Stimulated activated naive CD8-positive, alpha-beta T cell treated with anti-CD3 and anti-CD28 coated beads, Interleukin-15, amount 100 ng/mL, for 72 hours (primary cell): Measurements from ENCODE around the gene TNRC6C.
A peak's percentile ranks its signal among the peaks of the same experiment; 100 is the strongest.

Experiments used
- ATAC-seq: fragments of 150-1000 bp; cut with Tn5 transposase; 2 replicates; pipeline ENCODE4 v1.10.0; 2021; ENCODE audit warnings: mild to moderate bottlenecking, moderate library complexity
- DNase-seq, 2 donors: peaks; one replicate each; pipeline ENCODE4 v3.0.0; 2021 to 2022
- H3K27ac Mint-ChIP-seq, 2 donors: one replicate each; pipeline ENCODE4 v1.8.0; 2022; ENCODE audit warnings: mild to moderate bottlenecking in 2 of 2, mixed read lengths in 2 of 2, moderate library complexity in 2 of 2
- H3K27me3 Mint-ChIP-seq: one replicate; pipeline ENCODE4 v1.8.0; 2022; ENCODE audit warnings: mixed read lengths
- H3K4me1 Mint-ChIP-seq: one replicate; pipeline ENCODE4 v1.8.0; 2022; ENCODE audit warnings: mild to moderate bottlenecking, mixed read lengths
- H3K4me3 Mint-ChIP-seq, 2 donors: one replicate each; pipeline ENCODE4 v1.8.0; 2022; ENCODE audit warnings: mild to moderate bottlenecking in 2 of 2, mixed read lengths in 2 of 2, moderate library complexity in 1 of 2
- H3K9me3 Mint-ChIP-seq, 2 donors: one replicate each; pipeline ENCODE4 v1.8.0; 2022; ENCODE audit warnings: mixed read lengths in 2 of 2

Gene TNRC6C

GRCh38 chr17:77957857-77958715 lies at the start of gene TNRC6C:
Gene TNRC6C (plus strand): TSS chr17:77958703. CDS start chr17:78004207, 45,504 bp downstream.
- H3K9me3 Mint-ChIP-seq, result no peaks in the 10 kb centered on the region
- peak within 1 kb of the TSS; percentile 94 to 95 for H3K27ac Mint-ChIP-seq
- DNase-seq (peak; percentile 99 to 100), ATAC-seq (peak; percentile 89)
- H3K4me1 Mint-ChIP-seq, result peaks cover 40% of the 10 kb centered on the region
- H3K27me3 Mint-ChIP-seq, result peaks cover 18% of the 10 kb centered on the region
- H3K4me3 Mint-ChIP-seq, result peak within 1 kb of the TSS; percentile 95 to 96

- Mint-ChIP-seq H3K9me3 (no peaks in the 10 kb centered on the region), H3K4me1 (no peaks in the 10 kb centered on the region), H3K4me3 (no peak overlapping the region), H3K27me3 (peaks cover under 1% of the 10 kb centered on the region), H3K27ac (no peak overlapping the region)
- no peak for ATAC-seq
- DNase-seq, result no peak
Observed at GRCh38 chr17:77909236-77909635, 49.3 kb upstream of the TNRC6C start.

DNA sequence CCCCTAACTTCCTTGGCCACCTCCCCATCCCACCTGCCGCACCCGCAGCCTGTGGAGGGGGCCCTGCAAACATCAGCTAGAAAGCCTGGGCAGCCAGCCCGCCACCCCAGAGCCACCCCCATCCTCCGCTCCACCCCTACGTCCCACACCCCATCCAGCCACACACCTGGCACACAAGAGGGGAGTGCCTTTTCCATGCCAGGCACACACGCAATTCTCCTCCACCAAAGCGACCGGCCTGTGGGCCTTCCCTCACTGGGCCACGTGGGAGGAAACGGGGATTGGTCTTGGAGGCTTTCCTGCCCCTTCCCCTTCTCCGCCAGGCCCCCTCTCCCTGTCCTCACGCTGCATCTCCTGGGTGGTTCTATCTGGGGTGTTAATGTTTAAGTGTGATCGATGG lies 48.7 kb upstream of the TNRC6C start:
- ATAC-seq, result no peak
- Mint-ChIP-seq H3K9me3 (no peaks in the 10 kb centered on the region), H3K27ac (no peak overlapping the region), H3K4me1 (no peaks in the 10 kb centered on the region), H3K4me3 (no peak overlapping the region), H3K27me3 (peaks cover 6% of the 10 kb centered on the region)
- DNase-seq, result no peak

GRCh38 chr17:77914385-77915254 lies 43.9 kb upstream of the TNRC6C start:
- peaks cover 52% of the 10 kb centered on the region for H3K27me3 Mint-ChIP-seq
- no peak for DNase-seq
- H3K4me3 Mint-ChIP-seq, result no peak overlapping the region
- H3K27ac Mint-ChIP-seq, result no peak overlapping the region
- peaks cover 15% of the 10 kb centered on the region for H3K4me1 Mint-ChIP-seq
- ATAC-seq, result no peak
- H3K9me3 Mint-ChIP-seq, result no peaks in the 10 kb centered on the region

GRCh38 chr17:77915594-77916021 lies 42.9 kb upstream of the TNRC6C start:
- Mint-ChIP-seq H3K4me1 (peaks cover 15% of the 10 kb centered on the region), H3K4me3 (no peak overlapping the region), H3K27ac (no peak overlapping the region), H3K9me3 (no peaks in the 10 kb centered on the region), H3K27me3 (peaks cover 54% of the 10 kb centered on the region)
- DNase-seq (no peak), ATAC-seq (no peak)

- DNase-seq (no peak), ATAC-seq (no peak)
- H3K27me3 Mint-ChIP-seq, result peaks cover 54% of the 10 kb centered on the region
- no peak overlapping the region for H3K27ac Mint-ChIP-seq
- H3K4me1 Mint-ChIP-seq, result peaks cover 15% of the 10 kb centered on the region
- no peaks in the 10 kb centered on the region for H3K9me3 Mint-ChIP-seq
- peak overlapping the region in 1 of 2 donors; percentile 62 for H3K4me3 Mint-ChIP-seq
Observed at GRCh38 chr17:77916264-77916663, 42.2 kb upstream of the TNRC6C start.

- no peaks in the 10 kb centered on the region for H3K9me3 Mint-ChIP-seq
- peak overlapping the region; percentile 62 to 66 for H3K4me3 Mint-ChIP-seq
- peaks cover 15% of the 10 kb centered on the region for H3K4me1 Mint-ChIP-seq
- DNase-seq, result no peak
- peak overlapping the region in 1 of 2 donors; percentile 63 for H3K27ac Mint-ChIP-seq
- peak; percentile 35 for ATAC-seq
- peaks cover 54% of the 10 kb centered on the region for H3K27me3 Mint-ChIP-seq
Observed at GRCh38 chr17:77916703-77917481, 41.6 kb upstream of the TNRC6C start.

- Mint-ChIP-seq H3K27me3 (peaks cover 53% of the 10 kb centered on the region), H3K27ac (no peak overlapping the region), H3K4me3 (no peak overlapping the region), H3K4me1 (peaks cover 15% of the 10 kb centered on the region), H3K9me3 (no peaks in the 10 kb centered on the region)
- ATAC-seq (no peak), DNase-seq (no peak)
Observed at GRCh38 chr17:77919276-77919675, 39.2 kb upstream of the TNRC6C start.

- DNase-seq (no peak), ATAC-seq (no peak)
- Mint-ChIP-seq H3K9me3 (no peaks in the 10 kb centered on the region), H3K27me3 (peaks cover 14% of the 10 kb centered on the region), H3K4me1 (peaks cover 3% of the 10 kb centered on the region), H3K27ac (no peak overlapping the region), H3K4me3 (no peak overlapping the region)
Observed at GRCh38 chr17:77923135-77923534, 35.4 kb upstream of the TNRC6C start.

DNA sequence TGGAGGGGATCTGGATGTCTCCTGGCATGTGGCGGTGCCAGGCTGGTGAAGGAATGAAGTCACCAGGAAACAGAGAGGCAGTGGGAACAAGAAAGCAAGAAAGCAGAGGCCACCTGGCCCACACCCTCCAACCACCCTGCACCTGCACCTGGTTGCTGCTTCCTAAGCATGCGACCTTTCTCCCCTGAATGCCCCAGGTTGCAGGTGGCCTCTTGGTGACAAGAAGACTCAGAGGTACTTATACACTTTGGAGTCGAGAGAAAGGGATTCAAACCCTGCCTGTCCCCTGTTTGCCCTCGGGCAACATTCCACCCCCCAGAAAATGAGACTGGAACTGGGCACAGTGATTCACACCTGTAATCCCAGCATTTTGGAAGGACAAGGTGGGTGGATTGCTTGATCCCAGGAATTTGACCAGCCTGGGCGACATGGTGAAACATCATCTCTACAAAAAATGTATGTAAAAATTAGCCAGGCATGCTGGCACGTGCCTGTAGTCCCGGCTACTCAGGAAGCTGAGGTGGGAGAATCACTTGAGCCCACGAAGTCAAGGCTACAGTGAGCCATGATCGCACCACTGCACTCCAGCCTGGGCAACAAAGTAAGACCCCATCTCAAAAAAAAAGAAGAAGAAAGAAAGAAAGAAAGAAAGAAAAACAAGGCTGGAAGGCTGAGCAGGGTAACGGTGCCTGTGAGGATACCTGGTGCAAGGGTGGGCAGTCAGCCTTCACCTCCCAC lies 34.6 kb upstream of the TNRC6C start:
- ATAC-seq (no peak), DNase-seq (no peak)
- no peaks in the 10 kb centered on the region for H3K9me3 Mint-ChIP-seq
- peak overlapping the region in 1 of 2 donors; percentile 43 for H3K27ac Mint-ChIP-seq
- H3K4me3 Mint-ChIP-seq, result no peak overlapping the region
- peaks cover 11% of the 10 kb centered on the region for H3K4me1 Mint-ChIP-seq
- peaks cover 8% of the 10 kb centered on the region for H3K27me3 Mint-ChIP-seq

DNA sequence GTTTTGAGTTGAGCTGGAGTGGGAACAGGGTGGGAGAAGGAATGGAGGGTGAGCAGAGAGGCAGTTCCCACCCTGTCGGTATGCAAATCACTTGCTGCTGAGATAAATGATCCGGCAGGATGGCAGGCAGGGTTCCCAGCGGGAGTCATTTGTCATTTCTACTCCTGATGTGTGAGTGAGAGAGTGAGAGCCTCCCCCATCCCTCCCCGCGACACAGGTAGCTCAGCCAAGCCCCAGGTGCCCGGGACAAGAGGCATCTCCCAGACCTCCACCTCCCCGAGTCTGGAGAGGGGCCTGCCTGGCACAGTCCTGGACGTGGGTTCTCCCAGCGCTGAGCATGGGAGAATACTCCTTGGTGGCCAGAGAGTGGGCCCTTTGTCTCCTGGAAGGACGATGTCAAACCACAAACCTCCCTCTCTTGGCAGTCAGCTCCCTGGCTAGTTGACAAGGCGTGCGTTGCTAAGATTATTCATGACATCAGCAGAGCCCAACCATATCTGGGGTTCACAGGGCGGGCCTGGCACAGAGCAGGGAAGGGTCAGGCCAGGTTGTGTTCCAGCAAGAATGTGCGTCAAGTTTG lies 33.7 kb upstream of the TNRC6C start:
- Mint-ChIP-seq H3K27ac (no peak overlapping the region), H3K4me1 (peaks cover 20% of the 10 kb centered on the region), H3K9me3 (no peaks in the 10 kb centered on the region), H3K4me3 (no peak overlapping the region), H3K27me3 (no peaks in the 10 kb centered on the region)
- ATAC-seq (no peak), DNase-seq (no peak)

DNA sequence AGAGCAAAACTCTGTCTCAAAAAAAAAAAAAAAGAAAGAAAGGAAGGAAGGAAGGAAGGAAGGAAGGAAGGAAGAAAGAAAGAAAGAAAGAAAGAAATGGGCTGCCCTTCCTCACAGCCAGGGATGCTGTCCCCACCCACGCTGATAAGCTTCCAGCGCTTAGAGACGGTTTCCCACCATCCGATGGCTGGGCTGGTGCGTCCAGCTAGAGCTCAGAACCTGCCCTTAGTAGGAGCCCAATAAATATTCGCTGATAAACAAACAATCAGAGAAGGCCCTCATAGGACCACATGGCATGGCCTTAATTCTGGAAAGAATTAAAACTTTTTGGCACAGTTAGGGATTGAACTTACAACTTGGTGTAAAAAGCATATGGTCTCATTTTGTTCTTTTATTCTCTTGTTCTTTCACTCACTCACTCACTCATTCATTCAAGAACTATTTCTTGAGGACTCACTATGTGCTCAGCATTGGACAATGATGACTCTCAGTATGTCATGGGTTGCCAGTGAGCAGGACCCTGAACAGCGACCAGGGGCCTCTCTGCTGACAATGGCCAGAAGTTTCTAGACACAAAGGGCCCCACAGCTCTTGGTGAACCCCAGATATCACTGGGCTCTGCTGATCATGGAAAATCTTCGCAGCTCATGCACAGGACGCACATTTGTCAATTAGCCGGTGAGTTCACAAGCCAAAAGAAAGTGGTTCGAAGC lies 32.5 kb upstream of the TNRC6C start:
- no peak for ATAC-seq
- Mint-ChIP-seq H3K27ac (no peak overlapping the region), H3K4me1 (peaks cover 22% of the 10 kb centered on the region), H3K9me3 (no peaks in the 10 kb centered on the region), H3K4me3 (no peak overlapping the region), H3K27me3 (no peaks in the 10 kb centered on the region)
- no peak for DNase-seq

GRCh38 chr17:77926981-77927380 lies 31.5 kb upstream of the TNRC6C start:
- no peak overlapping the region for H3K4me3 Mint-ChIP-seq
- no peak for DNase-seq
- H3K27ac Mint-ChIP-seq, result no peak overlapping the region
- peaks cover 22% of the 10 kb centered on the region for H3K4me1 Mint-ChIP-seq
- H3K27me3 Mint-ChIP-seq, result no peaks in the 10 kb centered on the region
- no peak for ATAC-seq
- H3K9me3 Mint-ChIP-seq, result no peaks in the 10 kb centered on the region
